ENCODE data around the gene PCF11.
"Not testable (repeated sequence)": the region's sequence is repeated elsewhere in the genome, so short reads cannot be mapped to it uniquely, and the experiment has no call there.

Gene PCF11, protein sequence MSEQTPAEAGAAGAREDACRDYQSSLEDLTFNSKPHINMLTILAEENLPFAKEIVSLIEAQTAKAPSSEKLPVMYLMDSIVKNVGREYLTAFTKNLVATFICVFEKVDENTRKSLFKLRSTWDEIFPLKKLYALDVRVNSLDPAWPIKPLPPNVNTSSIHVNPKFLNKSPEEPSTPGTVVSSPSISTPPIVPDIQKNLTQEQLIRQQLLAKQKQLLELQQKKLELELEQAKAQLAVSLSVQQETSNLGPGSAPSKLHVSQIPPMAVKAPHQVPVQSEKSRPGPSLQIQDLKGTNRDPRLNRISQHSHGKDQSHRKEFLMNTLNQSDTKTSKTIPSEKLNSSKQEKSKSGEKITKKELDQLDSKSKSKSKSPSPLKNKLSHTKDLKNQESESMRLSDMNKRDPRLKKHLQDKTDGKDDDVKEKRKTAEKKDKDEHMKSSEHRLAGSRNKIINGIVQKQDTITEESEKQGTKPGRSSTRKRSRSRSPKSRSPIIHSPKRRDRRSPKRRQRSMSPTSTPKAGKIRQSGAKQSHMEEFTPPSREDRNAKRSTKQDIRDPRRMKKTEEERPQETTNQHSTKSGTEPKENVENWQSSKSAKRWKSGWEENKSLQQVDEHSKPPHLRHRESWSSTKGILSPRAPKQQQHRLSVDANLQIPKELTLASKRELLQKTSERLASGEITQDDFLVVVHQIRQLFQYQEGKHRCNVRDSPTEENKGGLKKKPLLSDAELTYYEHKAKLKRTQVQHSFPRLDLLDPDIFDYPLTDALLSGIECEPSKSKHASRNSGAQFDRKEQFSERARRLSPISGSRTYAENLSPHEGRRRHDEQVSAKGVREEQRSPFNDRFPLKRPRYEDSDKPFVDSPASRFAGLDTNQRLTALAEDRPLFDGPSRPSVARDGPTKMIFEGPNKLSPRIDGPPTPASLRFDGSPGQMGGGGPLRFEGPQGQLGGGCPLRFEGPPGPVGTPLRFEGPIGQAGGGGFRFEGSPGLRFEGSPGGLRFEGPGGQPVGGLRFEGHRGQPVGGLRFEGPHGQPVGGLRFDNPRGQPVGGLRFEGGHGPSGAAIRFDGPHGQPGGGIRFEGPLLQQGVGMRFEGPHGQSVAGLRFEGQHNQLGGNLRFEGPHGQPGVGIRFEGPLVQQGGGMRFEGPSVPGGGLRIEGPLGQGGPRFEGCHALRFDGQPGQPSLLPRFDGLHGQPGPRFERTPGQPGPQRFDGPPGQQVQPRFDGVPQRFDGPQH (N-terminal part only)

DNA sequence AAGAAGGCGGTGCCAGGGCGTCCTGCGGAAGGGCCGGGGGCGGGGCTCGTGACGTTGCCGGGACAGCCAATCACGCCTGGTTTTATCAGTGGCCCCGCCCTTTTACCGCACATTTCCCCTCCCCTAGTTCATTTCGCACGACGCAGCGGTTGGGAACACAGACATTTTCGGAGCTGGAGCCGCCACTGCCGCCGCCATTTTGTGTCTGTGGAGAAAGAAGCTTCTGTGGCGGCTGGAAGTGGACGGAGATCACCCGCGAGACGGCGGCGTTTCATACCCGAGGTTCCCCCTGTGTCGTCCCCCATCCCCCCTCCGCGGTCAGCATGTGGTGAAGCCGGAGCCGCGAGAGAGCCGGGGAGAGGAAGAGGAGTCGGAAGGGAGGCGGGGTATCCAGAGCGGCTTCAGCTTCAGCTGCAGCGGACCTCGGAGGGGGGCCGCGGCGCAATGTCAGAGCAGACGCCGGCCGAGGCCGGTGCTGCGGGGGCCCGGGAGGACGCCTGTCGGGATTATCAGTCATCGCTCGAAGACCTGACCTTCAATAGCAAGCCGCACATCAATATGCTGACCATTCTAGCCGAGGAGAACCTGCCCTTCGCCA lies at the start of gene PCF11:
PCF11 (plus strand) TSS at position 136 of the 598 bp plus-strand sequence; CDS start at position 445, 309 bp downstream.
- DNase-seq, result no peak

DNA sequence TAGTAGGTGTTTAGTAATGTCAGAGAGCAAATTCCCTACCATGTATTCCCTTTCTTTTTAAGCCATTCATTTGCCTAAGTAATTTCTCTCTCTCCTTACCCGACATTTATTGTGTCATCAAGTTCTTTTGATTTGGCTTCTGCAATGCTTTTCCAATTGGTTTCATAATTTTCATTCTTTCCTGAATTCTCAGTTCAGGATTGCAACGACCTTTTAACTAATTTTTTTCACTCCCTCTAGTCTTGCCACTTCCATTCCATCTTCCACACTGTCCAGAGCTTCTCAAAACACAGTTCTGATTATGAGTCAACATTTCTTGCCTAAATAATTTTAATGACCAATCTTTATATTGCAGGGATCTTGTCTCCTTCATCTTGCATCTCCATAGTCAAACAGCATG lies 44.0 kb upstream of the PCF11 start:
- DNase-seq, result no peak

DNA sequence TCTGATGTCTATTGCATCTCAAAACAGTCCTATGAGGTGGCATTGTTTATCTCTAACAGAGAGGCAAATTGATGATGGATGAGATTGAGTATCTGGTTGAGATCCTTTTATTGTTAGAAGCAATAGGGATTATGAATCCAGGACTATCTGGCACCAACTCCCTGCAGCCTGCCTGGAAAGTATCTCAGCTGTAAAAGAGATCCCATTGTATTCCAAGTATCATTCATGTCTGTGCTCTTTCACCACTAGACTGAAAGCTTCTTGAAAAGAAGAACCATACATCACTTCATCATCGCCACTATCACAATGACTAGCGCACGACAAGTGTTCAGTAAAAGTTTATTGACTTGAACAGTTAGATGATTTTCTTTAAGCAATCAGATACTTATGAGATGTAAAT lies 41.9 kb upstream of the PCF11 start:
- no peak for DNase-seq

DNA sequence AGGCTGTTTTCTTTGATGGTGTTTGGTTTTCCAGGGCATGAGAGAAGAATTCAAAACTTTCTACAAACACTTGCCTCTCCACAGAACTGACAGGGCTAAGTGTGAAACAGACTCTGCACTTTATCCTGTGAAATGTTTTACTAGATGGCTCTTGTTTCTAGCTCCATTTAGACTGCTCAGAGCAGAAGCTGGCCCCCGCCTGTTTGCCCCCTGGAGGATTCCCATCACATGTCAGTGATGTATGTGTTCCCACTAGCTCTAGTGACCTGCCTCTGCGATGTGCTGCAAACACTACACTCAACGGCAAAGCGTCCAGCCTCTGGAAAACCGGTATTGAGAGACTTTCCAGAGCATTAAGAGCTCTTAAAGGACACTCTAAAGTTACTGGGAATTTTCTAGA lies 41.4 kb upstream of the PCF11 start:
- no peak for DNase-seq

DNA sequence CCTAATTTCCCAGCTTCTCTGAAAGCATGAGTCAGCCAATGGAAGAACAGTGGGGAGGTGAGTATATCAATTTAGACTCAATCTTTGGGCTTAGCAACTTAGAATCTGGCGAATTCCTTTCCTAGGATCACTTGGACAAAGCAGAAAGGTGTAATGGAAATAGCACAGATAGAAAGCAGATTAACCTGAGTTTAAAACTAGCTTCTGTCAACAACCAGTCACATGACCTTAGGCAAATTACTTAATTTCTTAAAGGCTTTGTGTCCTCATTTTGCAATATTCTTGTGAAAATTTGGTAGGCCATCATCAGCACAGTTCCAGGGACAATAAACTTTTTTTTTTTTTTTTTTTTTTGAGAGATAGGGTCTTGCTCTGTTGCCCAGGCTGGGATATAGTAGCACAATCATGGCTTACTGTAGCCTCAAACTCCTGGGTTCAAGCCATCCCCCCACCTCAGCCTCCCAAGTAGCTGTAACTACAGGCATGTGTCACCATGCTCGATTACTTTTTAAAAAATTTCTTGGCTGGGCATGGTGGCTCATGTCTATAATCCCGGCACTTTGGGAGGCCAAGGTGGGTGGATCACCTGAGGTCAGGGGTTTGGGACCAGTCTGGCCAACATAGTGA lies 40.8 kb upstream of the PCF11 start:
- no peak for DNase-seq

DNA sequence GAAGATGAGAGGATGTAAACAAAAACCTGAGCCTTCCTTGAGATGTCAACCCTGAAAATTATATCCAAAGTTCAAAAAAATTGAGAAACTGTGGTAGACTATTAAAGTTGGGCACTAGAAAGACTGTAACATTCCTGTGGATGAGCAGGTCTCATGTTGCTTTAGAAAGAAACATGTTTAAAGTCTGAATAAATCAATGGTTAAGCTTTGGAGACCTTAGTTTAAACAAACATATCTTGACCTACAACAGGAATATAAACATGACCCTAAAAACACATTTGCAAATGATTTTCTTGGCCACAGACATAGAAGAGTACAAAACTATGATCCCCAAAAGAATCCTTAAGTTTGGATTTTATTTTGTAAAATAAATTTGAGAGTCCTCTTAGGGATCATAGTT lies 38.1 kb upstream of the PCF11 start:
- DNase-seq, result no peak

DNA sequence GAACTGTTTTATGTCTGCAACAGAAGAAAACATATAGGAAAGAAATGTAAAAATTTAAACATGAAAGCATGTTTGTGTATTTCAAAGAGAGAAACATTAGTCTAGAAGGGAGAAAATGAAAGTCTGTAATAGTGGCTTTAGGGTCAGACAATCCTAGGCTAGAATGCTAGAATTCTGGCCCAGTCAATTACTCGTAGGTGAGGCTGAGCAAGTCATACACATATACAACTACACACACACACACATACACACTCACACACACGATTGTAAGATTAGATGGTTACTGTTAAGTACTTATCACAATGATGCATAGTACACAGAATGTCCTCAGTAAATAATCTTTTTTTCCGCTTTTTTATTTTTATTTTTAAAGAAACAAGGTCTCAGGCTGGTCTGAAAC lies 37.7 kb upstream of the PCF11 start:
- DNase-seq, result no peak

DNA sequence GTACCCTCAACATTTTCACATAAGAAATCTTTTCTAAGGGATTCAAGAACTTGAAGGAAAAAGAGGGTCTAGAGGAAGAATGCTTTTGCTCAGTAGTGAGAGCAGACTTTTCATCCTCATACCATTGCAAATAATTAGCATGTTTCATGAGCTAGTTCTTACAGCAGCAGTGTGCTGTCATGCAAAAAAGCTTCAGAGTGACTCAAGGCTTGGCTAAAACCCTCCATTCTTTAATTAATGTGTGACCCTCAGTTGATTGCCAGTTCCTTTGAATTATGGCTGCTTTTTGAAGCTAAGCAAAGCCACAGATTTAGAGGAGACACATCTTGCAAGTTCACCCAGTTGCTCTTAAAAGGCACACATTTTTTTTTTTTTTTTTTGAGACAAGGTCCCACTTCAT lies 36.6 kb upstream of the PCF11 start:
- DNase-seq, result no peak

DNA sequence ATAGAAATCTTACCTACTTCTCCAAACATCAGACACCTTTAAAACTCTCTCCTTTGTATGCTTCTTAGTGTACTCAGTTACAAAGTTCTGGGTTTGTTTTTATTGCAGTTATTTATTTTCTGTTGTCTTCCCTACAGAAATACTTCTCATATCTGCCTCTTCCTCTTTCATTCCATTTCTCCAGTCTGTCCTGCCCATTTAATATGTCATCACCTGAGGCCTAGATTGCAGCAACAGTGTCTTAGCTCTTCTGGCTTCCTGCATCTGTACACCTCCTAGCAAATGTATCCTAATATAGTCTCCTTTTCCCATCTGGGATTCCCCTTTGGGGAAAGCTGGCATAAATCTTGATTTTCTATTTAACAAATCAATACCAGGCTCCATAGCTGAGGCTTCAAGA lies 34.9 kb upstream of the PCF11 start:
- no peak for DNase-seq

DNA sequence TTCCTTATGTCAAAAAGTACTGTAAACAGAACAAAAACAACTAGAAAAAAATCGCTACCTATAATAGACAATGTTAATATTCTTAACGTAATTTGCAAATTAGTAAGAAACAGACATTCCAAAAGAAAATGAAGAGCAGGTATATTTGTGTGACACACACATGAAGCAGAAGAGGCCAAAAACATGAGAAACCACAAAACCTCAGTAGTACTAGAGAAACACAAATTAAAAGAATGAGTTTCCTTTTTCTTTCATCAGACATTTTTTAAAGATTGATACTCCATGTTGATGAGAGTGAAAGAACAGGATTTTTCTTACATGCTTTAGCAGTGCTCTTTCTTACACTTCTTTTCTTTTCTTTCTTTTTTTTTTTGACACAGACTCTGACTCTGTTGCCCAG lies 34.2 kb upstream of the PCF11 start:
- DNase-seq, result no peak

DNA sequence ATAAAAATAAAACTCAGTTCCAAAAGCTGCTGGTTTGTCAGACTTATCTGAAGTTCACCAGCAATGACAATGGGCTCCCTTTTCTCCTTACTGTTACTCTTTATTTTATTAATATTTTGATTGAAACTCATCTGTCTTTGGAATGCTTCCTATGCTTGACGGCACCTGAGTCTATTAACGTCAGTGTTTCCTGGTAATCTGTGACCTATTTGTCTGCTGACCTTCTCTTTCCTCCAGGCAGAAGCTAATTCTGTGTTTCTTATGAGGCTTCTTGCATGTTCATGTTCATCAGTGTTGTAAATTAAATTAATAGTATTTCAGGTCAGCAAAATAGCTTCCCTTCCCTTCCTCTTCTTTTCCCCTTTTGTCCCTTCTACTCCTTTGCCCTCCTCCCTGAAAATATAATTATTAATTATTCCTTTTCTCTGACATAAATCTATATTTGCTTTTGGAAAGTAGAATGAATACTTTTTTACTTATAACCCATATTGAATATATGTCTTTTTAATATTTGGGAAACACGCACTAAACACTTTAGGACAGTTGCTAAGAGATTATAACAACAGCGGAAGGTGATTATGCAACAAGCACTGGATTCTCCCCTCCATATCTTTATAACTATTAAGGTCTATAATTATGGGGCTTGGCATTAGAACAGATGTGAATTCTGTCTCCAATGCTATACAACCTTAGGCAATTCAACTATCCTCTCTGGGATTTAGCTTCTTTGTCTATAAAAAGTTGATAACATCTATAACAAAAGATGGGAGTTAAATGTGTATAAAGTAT lies 32.1 kb upstream of the PCF11 start:
- no peak for DNase-seq

DNA sequence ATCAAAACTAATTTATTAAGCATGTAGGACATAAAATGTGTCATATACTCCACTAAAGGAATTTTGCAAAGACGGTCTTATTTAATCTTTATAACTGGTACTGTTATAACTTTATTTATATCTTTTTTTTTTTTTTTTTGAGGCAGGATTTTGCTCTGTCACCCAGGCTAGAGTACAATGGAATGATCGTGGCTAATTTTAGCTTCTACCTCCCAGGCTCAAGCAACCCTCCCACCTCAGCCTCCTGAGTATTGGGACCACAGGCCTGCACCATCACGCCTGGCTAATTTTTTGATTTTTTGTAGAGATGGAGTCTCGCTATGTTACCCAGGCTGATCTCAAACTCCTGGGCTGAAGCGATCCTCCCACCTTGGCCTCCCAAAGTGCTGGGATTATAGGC lies 31.4 kb upstream of the PCF11 start:
- no peak for DNase-seq

DNA sequence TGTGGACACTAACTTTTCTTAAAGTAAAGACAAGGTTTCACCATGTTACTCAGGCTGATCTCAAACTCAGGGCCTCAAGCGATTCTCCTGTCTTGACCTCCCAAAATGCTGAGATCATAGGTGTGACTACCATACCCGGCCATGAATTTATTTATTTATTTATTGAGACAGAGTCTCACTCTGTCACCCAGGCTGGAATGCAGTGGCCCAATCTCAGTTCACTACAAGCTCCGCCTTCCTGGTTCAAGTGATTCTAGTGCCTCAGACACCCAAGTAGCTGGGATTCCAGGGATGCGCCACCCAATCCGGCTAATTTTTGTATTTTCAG lies 29.7 kb upstream of the PCF11 start:
- DNase-seq, result no peak

DNA sequence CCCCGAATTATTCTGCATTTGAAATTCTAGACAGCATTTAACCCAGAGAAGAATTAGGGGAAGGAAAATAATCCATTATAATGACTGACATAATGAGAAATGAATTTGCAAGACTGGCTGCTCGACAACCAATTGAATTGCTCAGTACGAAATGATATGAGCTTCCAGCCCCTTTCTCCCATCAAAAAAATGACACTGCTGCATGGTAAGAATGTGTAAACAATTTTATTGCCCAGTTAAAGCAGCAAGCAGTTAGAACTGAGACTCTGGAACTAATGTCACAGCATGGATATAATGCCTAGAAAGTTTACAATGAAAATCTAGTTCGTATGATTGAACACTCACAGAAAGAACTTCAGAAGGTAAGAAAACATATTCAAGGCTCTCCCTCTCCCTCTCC lies 24.7 kb upstream of the PCF11 start:
- no peak for DNase-seq

DNA sequence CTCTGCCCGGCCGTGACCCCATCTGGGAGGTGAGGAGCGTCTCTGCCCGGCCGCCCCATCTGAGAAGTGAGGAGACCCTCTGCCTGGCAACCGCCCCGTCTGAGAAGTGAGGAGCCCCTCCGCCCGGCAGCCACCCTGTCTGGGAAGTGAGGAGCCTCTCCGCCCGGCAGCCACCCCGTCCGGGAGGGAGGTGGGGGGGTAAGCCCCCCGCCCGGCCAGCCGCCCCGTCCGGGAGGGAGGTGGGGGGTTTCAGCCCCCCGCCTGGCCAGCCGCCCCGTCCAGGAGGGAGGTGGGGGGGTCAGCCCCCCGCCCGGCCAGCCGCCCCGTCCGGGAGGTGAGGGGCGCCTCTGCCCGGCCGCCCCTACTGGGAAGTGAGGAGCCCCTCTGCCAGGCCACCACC lies 23.7 kb upstream of the PCF11 start:
- DNase-seq, result not testable (repeated sequence)

DNA sequence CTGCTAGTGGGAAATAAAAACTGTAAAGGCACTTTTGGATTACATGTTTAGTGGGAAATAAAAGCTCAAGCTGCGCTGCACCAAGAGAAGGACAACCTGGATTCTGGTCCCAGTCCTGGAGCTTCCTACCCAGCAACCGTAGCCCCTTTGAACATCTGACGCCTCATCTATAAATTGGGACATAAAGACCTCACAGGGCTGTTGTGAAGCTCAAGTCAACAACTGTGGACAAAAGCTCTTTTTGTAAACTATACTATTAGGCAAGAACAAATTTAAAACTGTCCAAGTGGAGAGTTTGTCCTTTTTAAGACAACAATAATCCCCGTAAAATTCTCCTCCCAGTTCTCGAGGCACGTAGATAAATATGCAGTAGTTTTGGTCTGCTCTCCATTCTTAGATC lies 17.6 kb upstream of the PCF11 start:
- DNase-seq, result no peak

DNA sequence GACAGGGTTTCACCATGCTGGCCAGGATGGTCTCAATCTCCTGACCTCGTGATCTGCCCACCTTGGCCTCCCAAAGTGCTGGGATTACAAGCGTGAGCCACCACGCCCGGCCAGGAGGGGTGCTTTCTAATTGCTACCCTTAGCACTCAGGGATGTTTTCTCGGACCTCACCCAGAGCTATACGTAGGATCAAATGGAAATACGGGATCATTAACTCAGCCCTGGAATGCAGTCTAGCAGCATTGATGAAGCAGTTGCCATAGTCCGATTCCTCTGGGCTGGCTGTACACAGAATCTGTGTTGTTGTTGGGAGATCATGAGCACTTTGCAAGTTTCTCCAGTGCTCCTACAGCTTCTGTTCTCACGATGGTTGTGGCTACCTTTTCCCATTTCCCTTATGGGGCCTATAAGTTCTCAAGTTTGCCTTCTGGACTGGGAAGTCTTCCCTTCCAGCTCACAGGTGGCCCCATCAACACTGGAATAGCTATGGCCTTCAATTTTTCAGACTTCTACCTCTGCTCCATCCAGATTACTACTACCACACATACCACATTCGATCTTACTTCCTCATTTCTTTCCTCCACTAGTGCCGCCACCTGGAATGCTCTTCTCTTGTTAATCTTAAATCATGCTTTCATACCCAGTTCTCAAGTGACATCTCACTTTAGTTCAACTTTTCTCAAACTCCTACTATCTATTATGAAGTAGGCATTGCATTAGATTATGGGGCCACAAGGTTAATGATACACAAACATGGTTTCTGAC lies 16.1 kb upstream of the PCF11 start:
- DNase-seq, result no peak

DNA sequence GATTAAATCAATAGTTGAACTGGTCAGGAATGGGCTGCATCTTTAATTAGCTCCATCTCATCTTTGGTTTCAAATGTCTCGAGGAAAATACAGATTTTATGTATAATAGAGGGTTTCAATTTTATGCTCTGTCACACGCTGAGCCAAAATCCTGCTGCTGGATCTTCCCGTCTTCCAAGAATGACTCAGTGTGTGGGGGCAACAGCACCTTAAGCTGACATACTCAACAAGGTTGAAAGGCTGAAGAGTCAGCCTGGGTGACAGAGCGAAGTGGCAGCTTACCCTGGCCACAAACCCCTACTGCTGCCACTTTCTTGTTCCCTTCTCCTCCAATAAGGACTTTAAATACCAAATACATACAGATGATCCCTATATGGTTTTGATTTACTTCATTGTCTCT lies 9.0 kb upstream of the PCF11 start:
- DNase-seq, result no peak

DNA sequence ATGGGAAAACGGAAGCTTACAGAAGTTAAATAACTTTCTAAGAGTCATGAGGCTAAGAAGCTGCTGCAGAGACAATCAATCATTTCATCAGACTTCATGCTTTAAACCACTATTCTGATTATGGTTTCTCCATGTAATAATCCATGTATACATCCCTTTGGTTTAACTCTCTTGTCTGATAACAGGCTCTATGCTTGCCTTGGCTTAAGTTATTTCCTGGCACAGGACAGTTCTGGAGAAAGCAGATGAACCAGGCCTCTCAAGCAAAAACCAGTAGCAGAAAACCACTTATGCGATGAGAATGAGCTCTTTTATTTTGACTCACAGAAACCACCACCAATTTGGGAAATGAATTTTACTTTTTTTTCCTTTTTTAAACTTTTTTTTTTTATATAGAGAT lies 6.5 kb upstream of the PCF11 start:
- DNase-seq, result no peak

DNA sequence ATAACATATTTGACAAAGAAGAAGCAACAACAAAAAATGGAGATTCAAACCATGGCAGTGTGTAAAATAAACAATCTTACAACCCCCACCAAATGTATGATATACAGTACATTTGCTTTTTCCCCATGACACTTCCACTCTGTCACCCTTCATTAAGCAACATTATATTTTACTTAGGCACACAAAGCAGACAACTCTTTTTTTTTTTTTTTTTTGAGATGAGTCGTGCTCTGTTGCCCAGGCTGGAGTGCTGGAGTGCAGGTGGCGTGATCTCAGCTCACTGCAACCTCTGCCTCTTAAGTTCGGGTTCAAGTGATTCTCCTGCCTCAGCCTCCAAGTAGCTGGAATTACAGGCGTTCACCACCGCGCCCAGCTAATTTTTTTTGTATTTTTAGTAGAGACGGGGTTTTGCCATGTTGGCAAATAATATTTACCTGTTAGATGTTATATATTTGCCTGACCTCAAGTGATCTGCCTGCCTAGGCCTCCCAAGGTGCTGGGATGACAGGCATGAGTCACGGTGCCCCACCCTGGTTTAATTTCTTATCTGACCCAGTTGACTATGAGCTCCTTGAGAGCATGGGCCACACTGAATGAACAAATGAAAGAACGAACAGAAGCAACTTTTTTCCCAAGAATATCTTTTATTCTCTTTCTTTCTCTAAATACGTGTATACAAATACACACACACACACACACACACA lies 5.5 kb upstream of the PCF11 start:
- DNase-seq, result no peak

All from NCI-H146 (cell line).